Globus pallidus (tissue), 1 donor: ENCODE results near the gene PTPN7.
"Not testable (repeated sequence)": the region's sequence is repeated elsewhere in the genome, so short reads cannot be mapped to it uniquely, and the experiment has no call there.

Source experiments
- DNase-seq: peaks from one replicate; pipeline ENCODE4 v3.0.0-alpha.2; 2015; ENCODE audit warnings: low spot score

The PTPN7 gene

DNA sequence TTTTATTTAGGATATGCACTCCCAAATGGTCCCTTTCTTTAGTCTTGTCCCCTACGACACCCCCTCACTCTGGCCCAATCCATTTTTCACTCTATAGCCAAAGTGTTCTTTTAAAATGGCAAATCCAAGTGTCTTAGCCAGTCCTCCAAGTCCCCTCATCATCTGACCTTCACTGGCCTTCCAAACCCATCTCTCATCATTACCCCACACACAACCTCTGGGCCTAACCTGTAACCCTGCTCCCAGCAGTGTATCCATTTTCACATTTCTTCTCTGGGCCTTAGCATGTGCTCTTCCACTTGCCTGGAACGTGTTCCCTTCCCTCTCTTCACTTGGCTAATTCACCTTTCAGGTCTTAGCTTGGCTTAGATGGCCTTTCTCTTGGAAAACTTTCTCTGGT is 9.4 kb downstream of the PTPN7 start:
- no peak for DNase-seq

GRCh38 chr1:202150602-202151001 is 9.8 kb downstream of the PTPN7 start:
- DNase-seq, result no peak

- DNase-seq, result no peak
Measured at GRCh38 chr1:202150187-202150586, 10.2 kb downstream of the PTPN7 start.

DNA sequence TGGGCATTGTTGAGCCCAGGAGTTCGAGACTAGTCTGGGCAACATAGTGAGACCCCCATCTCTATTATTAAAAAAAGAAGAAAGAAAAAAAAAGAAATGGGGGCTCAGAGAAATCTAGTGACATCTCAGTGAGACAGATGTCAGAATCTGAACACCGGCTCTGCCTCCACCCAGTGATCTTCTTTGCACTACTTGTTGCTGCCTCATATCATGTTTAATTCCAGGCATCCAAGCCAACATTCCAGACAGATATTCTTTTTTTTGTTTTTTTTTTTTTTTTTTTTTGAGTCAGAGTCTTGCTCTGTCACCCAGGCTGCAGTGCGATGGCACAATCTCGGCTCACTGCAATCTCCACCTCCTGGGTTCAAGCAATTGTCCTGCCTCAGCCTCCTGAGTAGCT is 10.8 kb downstream of the PTPN7 start:
- no peak for DNase-seq

DNA sequence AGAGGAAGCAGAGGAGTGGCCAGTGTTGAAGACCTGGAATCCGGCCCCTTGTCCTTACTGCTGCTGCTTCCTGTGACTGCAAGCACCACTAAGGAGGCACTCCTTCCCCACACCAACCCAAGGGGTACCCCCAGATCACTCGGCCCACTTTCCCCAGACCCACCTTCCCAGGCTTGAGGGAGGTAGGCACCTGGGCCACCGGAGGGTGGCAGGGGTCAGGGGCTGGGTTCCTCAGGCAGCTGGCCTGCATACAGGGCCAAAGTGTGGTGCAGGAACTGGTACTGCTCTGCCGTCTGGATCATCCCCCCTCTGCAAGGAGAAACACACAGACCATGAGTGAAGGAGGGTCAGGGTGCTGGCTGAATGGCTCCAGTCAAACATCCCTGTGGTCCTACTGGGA is 12.0 kb downstream of the PTPN7 start:
- DNase-seq, result no peak

GRCh38 chr1:202146993-202147392 is 13.4 kb downstream of the PTPN7 start:
- DNase-seq, result no peak

- DNase-seq, result no peak
Measured at GRCh38 chr1:202146279-202146678, 14.1 kb downstream of the PTPN7 start.

DNA sequence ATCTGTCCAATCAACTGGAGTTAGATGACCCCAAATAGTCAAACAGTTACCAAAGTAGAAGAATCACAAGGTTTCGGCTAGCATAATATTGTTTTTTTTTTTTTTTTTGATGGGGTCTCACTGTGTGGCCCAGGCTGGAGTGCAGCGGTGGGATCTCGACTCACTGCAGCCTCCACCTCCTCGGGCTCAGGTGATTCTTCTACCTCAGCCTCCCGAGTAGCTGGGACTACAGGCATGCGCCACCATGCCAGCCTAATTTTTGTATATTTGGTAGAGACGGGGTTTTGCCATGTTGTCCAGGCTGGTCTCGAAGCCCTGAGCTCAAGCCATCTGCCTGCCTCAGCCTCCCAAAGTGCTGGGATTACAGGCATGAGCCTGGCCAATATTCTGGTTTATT is 14.7 kb downstream of the PTPN7 start:
- not testable (repeated sequence) for DNase-seq

DNA sequence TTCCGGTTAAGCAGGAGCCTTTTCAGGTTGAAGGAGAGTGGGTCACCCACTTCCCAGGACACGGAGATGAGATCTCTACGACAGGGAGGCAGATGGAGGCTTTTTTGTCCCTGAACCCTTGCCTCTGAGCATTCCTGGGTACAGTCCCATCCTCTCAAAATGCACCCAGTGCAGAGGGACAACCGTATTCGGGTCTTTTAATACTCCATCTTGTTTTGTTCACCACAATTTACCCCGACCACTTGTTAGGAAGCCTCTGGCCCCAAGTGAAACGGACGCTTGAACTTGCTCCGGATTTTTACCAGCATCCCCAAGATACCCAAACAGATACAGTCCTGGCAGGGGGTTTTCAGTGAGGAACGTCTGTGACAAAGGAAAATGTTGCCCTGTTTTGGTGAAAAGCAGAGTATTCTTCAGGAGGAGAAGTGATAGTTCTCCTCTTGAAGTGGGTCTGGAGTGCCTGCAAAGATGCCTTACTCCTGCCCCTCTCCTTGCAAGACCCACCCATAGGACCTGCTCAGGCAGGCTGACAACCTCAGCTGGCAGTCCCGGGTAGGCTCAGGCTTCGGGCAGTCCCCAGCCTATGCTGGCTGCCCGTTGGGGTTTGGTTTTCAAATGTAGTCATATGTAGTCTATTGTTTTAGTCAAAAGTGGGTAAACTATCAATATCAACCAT is 15.2 kb downstream of the PTPN7 start:
- DNase-seq, result no peak

DNA sequence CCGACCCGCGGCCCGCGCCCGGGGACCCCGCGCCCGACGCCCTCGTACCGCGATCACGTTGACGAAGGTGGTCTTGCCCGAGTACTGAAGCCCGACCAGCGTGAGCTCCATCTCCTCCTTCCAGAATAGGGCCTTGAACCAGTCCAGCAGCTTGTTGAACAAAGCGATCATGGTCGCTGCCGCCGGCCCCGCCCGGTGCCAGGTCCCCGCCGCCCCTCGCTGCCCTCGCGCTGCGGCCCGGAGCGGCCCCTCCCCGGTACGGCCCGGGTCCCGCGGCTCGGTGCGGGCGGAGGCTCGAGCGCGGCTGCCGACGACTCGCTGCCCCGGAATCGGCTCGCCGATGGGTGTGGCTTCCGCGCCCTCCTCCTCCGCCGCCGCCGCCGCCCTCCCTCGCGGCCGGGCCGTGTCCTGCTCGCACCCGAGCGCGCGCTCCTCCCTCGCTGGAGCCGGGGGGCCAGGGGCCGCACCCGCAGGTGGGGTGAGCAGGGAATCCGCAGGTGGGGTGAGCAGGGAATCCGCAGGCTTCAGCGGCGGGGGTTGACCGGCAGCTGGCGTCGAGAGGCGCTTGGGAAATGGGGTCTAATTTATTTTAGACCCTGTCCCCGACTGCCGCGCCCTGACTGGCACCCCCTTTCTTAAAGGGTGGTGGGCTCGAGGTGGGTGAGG is 15.9 kb downstream of the PTPN7 start, which contains the start of gene ARL8A:
Gene ARL8A, minus strand, starts transcription at position 336 of the 666 bp plus-strand sequence. Its CDS starts 165 bp downstream, at position 171.
- DNase-seq, result peak; percentile 71

DNA sequence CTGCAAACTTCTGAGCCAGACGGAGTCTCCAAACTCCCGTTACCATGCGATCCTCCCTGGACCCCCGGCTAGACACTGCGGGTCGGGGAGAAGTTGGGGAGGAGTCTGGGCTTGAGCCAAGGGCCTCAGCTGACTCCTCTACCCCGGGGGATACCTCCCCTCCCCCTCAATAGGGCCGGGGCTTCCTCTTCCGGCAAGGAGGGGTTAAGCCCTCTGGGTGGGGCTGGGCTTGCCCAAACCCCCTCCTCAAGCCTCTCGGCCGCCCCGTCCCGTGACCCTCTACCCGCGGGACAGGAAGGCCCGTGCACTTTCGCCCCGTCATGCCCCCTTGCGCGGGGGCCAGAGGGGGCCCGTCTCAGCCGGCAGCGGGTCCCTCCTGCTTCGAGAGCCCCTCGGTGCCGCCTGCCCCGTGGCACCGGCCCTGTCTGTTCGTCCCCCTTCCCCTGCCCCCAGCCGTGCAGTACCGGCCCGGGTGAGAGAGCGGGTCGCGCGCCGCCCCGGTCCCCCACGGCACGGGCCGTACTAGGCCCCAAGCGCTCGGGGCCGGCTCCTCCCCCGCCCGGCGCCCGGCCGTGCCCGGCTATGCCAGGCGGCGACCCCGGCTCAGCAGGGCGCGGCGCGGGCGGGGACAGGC is 16.5 kb downstream of the PTPN7 start:
- DNase-seq, result no peak

GRCh38 chr1:202143011-202143767 is 17.2 kb downstream of the PTPN7 start:
- peak; percentile 45 for DNase-seq

DNA sequence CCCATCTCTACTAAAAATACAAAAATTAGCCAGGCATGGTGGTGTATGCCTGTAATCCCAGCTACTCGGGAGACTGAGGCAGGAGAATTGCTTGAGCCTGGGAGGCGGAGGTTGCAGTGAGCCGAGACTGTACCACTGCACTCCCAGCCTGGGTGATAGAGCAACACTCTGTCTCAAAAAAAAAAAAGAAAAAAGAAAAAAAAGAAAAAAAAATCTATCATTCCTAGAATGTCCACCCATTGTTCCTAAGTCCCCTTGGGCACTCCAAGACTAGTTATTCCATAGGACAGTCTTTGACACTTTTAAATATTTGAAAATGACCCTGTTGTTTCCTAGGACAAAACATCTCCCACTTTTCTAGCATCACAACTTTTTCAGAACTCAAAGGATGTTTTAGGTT is 18.9 kb downstream of the PTPN7 start:
- not testable (repeated sequence) for DNase-seq

GRCh38 chr1:202140833-202141232 is 19.6 kb downstream of the PTPN7 start:
- DNase-seq, result no peak

DNA sequence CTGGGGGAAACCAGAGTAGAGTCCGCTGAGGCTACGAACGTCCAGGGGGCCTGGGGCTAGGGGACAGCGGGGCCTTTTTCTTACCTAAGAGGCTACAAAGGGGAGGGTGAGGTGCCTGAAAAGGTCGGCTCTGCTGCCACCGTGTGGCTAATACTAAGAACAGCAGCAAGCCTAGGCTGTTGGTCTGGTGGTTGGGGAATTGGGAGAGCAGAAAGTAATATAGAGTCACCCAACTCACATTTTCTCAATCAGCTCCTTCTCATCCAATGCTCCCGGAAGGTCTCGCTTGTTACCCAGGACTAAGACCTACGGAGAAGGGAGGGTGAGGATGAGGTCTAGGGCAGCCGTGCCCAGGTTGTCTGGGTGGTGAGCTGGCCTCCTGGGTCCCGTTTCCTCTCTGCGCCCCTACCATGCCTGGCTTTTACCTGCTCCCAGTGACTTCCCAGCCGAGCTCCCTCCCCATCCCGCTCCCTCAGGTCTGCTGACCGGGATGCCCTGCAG is 25.1 kb downstream of the PTPN7 start:
- DNase-seq, result peak; percentile 86

- DNase-seq, result no peak
Measured at GRCh38 chr1:202134645-202135172, 25.7 kb downstream of the PTPN7 start.

DNA sequence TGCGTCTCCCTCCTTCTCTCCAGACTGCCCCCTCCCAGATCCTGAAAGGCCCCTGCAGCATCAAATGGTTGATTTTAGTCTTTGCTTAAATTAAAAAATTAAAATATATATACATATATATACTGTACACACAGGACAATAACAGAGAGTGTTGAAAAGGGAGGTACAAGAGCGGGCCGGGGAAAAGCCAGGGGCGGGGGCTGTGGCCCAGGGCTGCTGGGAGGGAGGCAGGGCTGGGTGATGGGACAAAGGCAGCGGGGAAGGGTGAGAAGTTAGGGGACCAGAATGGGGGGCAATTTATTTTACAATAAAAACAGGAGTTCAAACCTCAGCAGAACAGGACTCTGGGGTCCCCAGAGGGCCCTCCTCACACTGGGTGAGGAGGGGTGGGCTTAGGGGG is 26.4 kb downstream of the PTPN7 start:
- DNase-seq, result no peak

DNA sequence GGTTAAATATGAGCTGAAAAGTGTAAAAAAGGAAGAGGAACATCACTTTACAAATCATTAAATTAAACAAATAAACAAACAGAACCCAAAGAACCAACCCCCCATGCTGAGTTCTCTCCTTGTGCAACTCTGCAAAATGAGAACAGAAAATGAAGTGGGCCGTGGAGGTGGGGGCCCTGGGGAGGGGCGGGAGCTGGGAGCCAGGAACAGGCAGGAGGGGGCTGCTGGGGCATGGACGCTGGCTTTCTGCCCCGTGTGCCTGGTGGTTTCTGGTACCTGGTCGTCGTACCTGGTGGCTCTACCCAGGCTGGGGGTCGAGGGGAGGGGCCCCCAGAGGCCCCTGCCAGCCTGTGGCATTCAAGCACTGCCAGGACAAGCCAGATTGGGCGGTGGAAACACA is 26.9 kb downstream of the PTPN7 start:
- no peak for DNase-seq

DNA sequence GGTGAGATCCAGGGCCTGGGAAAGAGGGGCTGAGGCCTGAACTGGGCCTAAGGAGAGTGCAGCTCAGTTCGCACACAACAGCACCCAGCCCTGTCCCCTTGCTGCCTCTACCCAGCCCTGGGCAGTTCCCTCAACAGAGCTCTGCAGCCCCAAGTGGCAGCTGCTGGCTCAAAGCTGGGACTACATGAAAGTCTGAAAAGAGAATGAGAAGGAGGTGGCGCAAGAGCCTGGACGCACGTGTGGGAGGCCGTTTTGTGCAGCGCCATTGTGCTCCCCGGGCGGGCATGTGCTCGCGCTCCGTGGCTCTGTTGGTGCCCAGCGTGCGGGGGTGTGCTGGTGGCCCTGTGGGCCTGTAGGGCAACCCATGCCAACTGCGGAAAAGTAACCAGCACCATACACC is 27.4 kb downstream of the PTPN7 start:
- DNase-seq, result peak; percentile 93

GRCh38 chr1:202131956-202132821 is 28.2 kb downstream of the PTPN7 start:
- DNase-seq, result peak; percentile 68
